GM19240 (cell line): ENCODE results near the gene TTLL9.

Source experiments
- DNase-seq: peaks from one replicate; pipeline ENCODE4 v3.0.0; 2011; ENCODE audit warnings: low spot score; ENCODE audit not compliant: insufficient read length

TTLL9 gene

DNA sequence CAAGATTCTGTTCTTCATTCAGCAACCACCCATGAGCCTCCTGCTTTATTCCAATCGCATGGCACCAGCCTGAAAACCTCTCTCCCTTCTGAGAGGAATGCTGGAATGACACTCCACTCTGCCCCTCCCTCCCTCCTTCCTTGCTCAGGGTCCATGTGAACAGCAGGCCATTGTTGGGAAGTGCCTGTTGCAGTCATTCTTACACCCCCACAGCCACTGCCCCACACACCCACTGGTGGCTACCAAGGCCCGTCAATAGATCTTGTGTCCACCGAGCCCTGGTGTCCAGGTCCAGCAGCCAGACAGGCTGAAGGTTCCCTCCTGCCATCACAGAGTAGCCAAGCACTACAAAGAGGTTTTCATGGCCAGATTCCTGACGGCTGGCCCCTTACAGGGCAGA lies 74.9 kb downstream of the TTLL9 start:
- DNase-seq = no peak

DNA sequence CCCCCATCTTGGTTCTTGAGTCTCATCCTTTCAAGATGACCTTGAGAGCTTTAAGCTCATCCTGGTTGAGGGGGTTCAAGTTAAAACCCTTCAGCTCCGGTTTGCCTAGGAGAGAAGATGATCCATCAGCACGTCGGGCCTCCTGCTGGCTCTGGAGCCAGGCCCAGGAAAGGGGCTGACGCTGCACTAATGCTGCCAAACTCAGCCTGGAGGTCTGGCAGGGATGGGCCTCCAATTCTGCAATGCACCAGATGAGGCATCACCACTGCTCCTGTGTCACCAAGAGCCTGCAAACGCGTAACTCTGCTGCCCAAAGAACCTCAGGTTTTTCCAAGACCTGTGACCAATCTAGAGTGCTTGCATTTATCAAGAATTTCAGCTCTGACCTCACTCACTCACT lies 75.4 kb downstream of the TTLL9 start:
- DNase-seq = no peak

DNA sequence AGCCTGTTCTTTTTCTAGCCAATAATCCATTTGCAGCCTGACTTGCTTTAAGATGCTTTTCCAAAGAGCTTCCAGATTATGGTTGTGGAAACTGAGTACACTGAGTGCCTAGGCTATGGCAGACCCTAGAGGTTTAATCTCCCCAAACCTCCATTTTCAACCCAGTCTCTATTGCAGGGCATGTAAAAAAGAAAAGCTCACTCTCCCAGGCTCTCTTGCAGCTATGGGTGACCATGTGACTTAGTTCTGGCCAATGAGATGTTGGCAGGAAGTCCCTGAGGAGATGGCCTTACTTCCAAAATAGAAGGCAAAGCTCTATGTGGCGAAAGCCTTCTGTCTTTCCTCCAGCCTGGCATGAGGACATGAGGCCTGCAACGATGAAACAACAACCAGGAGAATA lies 77.6 kb downstream of the TTLL9 start:
- no peak for DNase-seq

DNA sequence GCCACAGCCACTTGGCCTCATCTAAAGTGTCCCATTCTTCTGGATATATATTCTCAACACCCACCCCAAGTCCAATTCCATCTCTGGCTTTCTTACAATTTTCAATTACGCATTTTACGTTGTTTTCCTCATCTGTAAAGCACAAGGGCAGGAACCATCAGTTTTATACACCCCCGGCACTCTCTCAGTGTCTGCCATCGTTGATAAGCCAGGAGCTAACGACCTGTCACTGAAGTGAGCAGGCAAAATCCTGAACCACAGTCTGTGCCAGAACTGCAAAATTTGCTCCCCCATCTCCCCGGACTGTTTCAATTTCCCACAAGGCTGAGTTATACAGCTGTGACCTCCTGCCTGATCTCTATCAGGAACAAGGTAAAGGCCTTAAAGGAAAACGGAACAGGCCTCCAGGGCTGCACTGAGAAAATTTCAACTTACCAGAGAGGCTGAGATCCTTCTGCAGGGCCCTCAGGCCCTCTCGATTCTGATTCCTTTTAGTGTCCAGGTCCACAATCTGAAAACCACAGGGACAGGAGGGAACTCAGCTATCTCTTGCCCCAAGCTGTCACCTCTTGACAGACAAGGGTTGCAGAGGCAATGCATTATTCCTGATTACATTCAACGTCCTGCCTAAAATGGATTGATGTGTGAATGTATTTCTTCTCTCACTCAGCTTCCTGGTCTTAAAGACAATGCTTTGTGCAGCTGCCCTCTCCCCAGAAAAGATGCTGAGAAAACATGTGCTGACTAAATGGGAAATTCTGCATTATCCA lies 79.6 kb downstream of the TTLL9 start:
- DNase-seq = no peak

DNA sequence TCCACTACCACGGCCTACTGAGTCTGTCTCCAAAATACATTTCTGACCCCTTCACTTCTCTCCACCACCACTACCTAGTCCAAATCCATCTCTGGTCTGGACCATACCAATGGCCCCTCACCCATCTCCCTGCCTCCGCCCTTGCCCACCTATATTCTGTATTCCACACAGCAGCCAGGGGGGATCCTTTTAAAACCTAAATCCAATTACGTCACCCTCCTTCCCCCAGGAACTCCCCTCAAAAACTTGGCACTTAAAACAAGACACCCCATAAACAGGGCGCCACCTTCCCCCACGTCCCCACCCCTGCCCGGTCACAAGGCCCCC lies 80.7 kb downstream of the TTLL9 start:
- no peak for DNase-seq

DNA sequence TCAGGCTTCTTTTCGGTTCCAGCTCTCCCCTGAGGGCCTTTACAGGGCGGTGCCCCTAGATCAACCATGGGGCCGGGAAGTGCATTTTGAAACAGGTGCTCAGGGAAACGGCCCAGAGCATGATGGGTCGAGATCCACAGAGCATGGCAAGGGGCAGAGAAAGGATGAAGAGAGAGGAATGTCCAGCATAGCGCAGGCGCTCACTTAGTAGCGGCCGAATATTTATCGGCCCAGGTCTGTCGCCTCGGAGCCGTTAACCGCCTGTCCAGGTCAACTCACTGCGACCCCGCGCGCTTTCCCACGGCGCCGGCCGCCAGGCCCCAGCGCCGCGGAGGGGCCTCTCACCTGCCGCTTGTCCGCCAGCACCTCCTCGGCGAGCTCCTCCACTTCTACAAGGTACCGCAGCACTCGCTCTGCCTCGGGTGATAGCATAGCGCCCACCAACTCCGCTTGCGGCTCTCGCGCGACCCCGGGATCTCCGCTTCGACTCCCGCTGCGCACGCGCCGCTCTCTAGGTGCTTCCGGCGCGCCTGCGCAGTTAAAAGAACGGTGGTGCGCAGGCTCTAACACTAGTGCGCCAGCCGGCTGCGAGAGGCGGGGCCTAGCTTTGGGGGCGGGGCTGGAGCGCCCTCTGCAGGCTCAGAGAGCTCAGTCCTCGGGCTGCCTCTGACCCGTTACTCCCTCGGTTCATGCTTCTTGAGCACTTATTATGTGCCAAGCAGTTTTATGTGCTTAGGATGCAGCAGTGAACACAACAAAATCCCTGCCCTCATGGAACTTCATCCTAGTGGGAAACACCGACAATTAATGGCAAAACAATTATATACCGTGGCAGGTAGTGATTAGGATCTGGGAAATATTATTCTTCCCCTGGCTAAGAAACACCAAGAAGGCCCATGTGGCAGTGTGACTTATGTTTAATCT lies 81.4 kb downstream of the TTLL9 start, which contains the start of gene PDRG1:
TSS of gene PDRG1 (minus strand) at position 517 of the 924 bp plus-strand sequence. CDS start at position 432, 85 bp downstream.
- DNase-seq = peak; percentile 76

DNA sequence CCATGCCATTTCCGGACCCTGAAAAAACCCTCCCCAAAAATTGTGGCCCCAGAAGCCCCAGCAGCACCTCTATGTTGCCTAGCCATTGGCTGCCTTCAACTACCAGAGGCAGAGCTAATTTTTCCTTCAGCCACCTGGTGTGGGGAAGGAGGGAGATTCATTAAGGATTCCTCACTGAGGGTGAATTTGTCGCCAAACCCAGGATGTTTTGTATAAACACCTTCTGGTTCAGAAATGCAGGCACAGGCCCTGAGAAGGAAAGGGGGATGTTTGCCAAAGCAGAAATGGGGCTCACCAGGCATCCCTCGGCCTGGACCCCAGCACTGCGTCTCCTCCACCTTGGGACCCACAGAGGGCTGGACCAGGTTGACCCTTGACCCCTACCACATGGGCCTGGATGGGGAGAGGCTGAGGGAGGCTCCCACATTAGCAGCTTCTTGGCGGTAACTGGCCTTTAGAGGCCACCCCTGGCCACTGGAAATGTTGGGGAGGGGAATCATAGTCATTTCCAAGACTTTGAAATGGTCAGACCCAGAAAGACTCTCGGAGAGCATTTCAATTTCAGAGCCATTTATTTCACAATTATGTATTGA lies 83.2 kb downstream of the TTLL9 start:
- no peak for DNase-seq

DNA sequence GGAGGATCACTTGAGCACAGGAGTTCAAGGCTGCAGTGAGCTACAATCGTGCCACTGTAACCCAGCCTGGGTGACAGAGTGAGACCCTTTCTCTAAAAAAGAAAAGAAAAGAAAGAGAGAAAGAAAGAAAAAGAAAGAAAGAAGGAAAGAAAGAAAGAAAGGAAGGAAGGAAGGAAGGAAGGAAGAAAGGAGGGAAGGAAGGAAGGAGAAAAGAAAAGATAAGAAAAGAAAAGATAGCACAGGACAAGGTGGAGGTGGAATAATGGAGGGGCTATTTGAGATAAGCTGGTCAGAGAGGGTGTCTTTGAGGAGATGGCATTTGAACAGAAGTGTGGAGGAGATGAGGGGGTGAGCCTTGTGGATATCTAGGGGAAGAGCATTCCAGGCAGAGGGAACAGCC lies 84.1 kb downstream of the TTLL9 start:
- no peak for DNase-seq

DNA sequence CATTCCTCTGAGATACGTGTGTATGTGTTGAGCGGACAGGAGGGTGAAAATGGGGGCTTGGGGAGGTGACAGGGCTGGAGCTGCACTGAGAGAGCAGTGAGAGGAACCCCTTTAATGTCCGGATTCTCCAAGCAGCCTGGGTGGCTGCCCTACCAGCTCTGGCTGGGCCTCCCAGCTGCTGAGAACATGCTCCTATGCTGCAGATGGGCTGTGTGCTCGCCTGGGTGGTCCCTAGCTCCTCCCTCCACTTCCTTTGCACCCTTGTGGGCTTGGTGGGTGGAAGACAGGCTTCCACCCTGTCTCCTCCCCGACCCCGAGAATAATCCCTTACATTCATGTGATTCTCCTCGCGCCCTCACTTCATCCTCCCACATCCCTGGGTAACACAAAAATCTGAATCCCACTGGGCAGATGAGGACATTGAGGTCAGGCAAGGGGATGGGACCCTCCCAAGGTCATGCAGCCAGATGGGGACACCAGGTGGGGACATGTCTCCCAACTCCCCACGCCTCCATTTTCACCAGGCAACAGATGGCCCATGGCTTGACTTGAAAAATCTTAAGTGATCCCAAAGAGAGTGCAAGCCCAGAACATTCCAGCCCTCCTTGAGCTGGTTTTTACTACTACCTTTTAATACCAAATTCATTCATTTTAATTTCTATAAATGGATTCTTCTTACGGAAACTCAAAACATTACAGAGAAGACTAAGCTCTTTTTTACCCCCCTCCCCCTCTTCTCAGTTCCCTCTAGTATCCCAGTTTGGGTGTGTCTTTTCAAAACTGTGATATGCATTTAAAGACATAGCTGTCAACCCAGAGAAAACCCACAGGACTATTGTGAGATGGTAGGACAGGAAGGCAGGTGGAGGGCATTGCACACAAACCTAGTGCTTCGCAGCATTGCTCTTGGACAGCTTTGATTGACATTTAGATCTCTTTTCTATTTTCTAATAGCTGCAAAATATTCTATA lies 86.4 kb downstream of the TTLL9 start:
- DNase-seq = no peak

DNA sequence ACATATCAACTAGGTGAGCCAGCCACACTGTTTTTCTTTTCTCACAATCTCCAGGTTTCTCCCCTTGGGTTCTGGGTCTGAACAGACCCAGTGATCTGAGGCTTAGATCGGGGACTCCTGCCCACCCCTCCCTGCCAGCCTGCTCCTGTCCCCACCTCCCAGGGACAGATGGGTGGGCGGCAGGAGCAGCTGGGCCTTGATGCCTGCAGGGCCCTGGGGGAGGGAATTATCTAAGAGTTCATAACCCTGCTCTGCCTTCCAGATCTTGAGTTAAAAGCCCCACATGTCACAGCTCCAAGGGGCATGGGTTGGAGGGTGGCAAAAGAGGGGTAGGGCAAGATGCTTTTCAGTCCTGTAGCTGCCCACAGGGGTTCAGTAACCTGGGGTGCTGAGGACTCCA lies 92.3 kb downstream of the TTLL9 start:
- no peak for DNase-seq

DNA sequence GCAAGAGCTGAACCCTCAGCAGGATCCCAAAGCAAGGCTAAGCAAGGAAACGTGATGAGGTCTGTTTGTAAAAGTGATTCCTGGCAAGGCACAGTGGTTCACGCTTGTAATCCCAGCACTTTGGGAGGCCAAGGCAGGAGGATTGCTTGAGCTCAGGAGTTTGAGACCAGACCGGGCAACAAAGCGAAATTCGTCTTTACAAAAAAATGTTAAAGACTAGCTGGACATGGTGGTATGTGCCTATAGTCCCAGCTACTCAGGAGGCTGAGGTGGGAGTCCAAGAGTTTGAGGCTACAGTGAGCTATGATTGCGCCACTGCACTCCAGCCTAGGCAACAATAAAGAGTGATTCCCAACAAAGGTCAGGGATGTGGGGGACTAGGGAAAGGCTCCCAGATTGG lies 93.5 kb downstream of the TTLL9 start:
- DNase-seq = no peak

DNA sequence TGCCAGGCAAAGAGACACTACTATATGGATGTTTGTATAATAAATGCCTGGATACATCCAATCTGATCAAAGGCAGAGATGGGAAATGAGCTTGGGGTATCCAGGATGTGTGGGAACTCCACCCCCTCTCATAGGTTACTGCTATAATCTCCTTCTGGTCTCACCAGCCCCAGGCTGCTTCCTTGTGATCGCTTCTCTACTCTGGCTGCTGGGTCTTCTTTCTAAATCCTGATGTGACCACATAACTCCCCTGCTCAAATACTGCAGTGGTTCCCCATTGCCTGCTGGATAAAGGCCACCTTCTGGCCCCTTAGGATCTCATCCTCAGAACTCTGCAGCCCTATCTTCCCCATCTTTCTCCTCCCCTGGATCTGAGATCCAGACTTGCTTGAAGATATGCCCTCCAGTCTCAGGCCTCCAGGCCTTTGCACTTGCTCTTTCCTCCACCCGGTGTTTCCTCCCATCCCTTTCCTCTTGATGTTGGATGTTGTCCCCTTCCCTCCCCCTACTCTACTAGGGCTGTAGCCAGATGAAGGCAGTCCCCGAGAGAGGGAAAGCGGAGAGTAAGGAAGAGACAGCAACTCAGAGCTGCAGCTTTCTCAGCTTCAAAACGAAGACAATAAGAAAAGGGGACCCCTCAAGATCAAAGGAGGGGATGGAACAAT lies 96.7 kb downstream of the TTLL9 start:
- no peak for DNase-seq

DNA sequence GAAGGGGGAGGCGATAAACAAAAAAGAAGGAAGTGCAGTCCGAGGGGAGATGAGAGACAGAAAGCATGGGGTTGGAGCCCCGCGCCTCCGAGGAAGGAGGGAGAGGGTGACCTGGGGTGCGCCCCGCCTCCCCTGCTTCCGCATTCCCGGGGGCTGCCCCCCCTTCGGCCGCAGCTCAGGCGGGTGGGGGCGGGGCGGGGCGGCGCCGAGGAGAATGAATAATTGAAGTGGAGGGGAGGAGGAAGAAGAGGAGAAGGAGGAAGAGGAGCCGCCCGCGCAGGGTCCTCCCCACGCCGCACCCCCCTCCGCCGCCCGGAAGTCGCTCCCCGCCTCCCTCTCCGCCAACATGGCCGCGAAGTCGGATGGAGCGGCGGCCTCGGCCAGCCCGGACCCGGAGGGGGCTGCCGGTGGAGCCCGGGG lies 97.4 kb downstream of the TTLL9 start, which contains the start of gene XKR7:
TSS of gene XKR7 (plus strand) at position 322 of the 420 bp plus-strand sequence. CDS start at position 347, 25 bp downstream.
- no peak for DNase-seq

DNA sequence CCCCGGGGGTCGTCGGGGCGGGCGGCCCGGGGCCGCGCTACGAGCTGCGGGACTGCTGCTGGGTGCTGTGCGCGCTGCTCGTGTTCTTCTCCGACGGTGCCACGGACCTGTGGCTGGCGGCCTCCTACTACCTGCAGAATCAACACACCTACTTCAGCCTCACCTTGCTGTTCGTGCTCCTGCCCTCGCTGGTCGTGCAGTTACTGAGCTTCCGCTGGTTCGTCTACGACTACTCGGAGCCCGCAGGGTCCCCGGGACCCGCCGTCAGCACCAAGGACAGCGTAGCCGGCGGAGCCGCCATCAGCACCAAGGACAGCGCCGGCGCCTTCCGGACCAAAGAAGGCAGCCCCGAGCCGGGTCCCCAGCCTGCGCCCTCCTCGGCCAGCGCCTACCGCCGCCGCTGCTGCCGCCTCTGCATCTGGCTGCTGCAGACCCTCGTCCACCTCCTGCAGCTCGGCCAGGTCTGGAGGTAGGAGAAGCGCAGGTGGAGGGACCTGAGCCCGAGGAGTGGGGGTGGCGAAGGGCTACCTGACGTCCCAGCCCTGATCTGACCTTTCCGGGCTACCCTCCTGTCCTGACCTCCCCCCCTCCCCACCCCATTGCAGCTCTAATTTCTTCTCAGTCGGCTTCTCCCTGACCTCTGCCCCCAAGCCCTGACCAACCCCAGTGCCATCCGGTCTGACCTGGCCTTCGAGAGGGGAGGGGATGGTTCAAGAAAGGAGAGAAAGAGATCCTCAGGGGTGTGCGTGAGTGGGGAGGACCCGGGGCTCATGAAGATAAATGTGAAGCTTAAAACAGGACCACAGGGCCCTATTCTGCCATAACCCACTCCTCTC lies 98.1 kb downstream of the TTLL9 start:
- DNase-seq = peak; percentile 85

DNA sequence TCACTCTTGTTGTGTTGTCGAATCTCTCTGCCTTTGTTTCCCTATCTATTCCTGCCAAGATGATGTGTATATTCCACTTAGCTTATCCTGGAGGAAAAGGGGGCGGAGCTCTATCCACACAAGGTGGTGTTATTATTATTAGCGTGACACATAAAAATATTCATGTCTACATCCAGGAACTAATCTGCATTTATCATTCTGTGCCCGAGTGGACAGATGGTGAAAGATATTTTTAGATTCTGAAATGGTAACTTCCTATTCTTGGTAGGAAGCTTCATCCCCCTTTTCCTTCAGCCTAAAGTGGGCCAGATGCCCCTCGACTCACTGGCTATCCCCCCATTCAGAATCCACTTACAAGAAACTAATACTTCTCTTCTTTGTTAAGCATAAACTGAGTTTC lies 99.6 kb downstream of the TTLL9 start:
- no peak for DNase-seq

DNA sequence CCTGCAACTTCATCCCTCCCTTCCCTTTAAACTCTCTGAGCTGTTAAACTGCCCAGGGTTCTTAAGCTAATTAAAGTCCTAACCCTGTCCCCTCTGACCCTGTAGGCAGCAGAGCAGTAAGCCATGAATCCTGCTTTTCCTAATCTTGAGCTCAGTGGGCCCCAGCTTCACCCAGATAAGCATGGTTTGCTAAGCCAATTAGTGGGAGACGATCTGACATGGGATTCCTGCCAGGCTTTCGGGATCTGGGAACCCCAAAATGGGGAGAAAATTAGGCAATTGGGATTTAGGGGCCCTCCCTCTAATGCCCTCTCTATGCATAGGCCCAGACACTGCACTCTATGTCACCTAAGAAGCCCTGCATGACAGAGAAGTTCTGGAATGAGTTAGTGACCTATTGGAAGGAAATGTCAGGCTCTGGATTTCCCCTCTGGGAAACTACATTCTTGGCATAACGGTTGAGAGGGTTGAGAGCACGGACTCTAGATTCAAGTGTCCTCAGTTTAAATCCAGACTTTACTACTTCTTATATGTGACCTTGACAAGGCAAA lies 102.1 kb downstream of the TTLL9 start:
- no peak for DNase-seq

DNA sequence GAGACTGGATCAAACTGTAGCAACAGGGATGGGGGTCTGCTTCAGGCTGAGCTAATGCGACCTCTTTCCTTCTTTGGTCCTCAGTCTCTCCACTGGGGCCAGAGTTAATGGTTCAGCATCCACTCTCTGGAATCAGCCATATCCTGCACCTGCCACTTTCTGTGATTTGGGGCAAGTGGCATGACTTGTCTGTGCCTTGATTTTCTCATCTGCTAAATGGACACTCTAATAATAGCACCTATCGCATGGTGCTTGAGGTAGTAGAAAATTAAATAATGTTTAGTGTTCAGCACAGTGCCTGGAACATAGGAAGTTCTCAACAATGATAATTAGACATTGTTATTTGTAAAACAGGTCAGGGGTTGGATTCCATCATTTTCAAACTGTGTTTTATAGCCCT lies 103.9 kb downstream of the TTLL9 start:
- no peak for DNase-seq

DNA sequence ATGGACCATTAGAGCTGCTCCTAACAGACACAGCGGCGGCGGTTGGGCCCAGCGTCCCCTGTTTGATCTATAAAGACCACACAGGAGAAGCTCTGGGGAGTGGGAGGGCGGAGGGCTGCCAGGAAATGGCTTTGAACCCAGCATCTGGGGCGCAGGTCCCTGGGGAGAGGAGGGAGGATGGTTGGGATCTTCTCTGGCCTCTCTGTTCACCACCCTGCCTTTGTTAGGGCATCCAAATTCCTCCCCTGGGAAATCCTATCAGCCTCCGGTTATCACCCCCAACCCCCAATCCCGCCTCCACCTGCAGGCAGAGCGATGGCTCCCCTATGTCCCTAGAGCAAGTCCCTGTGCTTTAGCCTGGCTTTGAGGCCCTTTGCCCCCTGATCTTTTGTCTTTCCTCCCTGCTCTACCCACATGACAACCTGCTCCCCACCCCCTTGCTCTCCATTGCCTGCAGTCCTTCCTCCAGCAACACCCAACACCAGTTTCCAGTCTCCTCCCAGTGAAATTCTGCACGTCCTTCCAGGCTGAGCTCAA lies 104.6 kb downstream of the TTLL9 start:
- DNase-seq = no peak

DNA sequence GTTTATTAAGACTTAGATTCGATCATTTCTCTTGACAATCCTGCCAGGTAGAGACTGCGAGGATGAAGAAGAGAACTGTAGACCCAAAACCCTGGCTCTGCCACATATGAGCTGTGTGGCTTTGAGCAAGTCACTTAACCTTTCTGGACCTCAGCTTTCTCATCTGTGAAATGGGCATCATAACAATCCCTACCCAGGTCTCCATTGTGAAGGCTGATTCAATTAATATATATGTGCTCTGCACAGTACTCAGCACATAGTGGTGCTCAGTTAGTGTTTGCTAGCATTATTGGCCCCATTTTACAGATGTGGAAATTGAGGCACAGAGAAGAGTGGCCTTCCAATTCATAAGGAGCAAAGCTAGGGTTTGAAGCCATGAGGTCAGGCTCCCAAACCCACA lies 105.4 kb downstream of the TTLL9 start:
- DNase-seq = no peak
